VCaP (cell line): ENCODE data around the gene C1QTNF4.
"Not testable (repeated sequence)": the region's sequence is repeated elsewhere in the genome, so short reads cannot be mapped to it uniquely, and the experiment has no call there.

Experiments
- H3K27ac ChIP-seq: fragments of 450-650 bp; 2 replicates; pipeline ENCODE4 v1.5.1; 2017
- CTCF ChIP-seq: fragments of 450-650 bp; conservative IDR thresholded peaks from 2 replicates; pipeline ENCODE4 v1.5.1; 2017; ENCODE audit warnings: mild to moderate bottlenecking, moderate library complexity

C1QTNF4 gene

GRCh38 chr11:47593934-47594855, at the start of gene C1QTNF4:
TSS of gene C1QTNF4 (minus strand) at chr11:47594411. CDS start at chr11:47590810, 3,601 bp downstream.
- no peak for TF ChIP-seq CTCF
- H3K27ac ChIP-seq = no peak within 1 kb of the TSS

GRCh38 chr11:47642099-47642855, 48.1 kb upstream of the C1QTNF4 start, which contains the start of gene MTCH2:
TSS of gene MTCH2 (minus strand) at chr11:47642559. CDS start at chr11:47642465, 94 bp downstream.
- H3K27ac ChIP-seq = peak within 1 kb of the TSS; percentile 89
- TF ChIP-seq CTCF = peak; percentile 41; the same call in 1 of the 2 replicates

GRCh38 chr11:47641600-47642098, 47.4 kb upstream of the C1QTNF4 start:
- peak overlapping the region; percentile 89 for H3K27ac ChIP-seq
- TF ChIP-seq CTCF = no peak

GRCh38 chr11:47640506-47640905, 46.3 kb upstream of the C1QTNF4 start:
- peak overlapping the region; percentile 89; the same call in 1 of the 2 replicates for H3K27ac ChIP-seq

- H3K27ac ChIP-seq = not testable (repeated sequence)
These were observed 42.1 kb upstream of the C1QTNF4 start for GRCh38 chr11:47636331-47636730.

GRCh38 chr11:47631473-47631872, 37.3 kb upstream of the C1QTNF4 start:
- no peak overlapping the region for H3K27ac ChIP-seq
- no peak for TF ChIP-seq CTCF

- no peak overlapping the region for H3K27ac ChIP-seq
- TF ChIP-seq CTCF = no peak
These were observed 33.8 kb upstream of the C1QTNF4 start for GRCh38 chr11:47628026-47628425.

GRCh38 chr11:47626234-47626633, 32.0 kb upstream of the C1QTNF4 start:
- no peak for TF ChIP-seq CTCF
- H3K27ac ChIP-seq = no peak overlapping the region
